B cell (primary cell): ENCODE results near the gene GULP1. TPM values are rescaled to one million over a fixed set of nuclear protein-coding genes. Genes with fewer than 3 reads are reported as not detected.

Source experiments
- ATAC-seq: fragments of 200-7000 bp; cut with Tn5 transposase; one replicate; pipeline ENCODE4 v1.10.0; 2021; ENCODE audit warnings: low read depth, mild to moderate bottlenecking, moderate number of reproducible peaks, moderate library complexity
- CTCF ChIA-PET: fragments of 350-600 bp; sonication (Branson Sonifier 250); formaldehyde crosslinking; loops from one replicate; lab custom pipeline; 2021; ENCODE audit warnings: antibody characterized with exemption, inconsistent platforms; lab: Charles Lee
- POLR2A ChIA-PET: fragments of 350-600 bp; sonication (Branson Sonifier 250); formaldehyde crosslinking; loops from one replicate; lab custom pipeline; 2021; ENCODE audit warnings: antibody characterized with exemption; lab: Charles Lee
- DNase-seq: peaks from one replicate; pipeline ENCODE4 v3.0.0; 2013
- H2AFZ ChIP-seq: 2 replicates; pipeline ENCODE4 v1.6.1; 2012; ENCODE audit warnings: mild to moderate bottlenecking, low read depth, low read length; ENCODE audit not compliant: insufficient read depth, poor library complexity, severe bottlenecking
- H3K27ac ChIP-seq, 2 donors: 1 replicate in 1 of 2; 2 replicates in 1 of 2; pipeline ENCODE4 v1.5.1; 2012 to 2013; ENCODE audit warnings: low read length in 2 of 2, mild to moderate bottlenecking in 2 of 2, moderate library complexity in 1 of 2
- H3K27me3 ChIP-seq, 4 experiments: fragments of 200-600 bp in 1 of 4; sonication (generic) in 1 of 4; replicated peaks in 1 of 4; 1 replicate in 2 of 4; 2 replicates in 2 of 4; pipeline versions ENCODE4 v1.6.1 to v1.7.0; 2013 to 2016; ENCODE audit warnings: low read length in 3 of 4, mild to moderate bottlenecking in 2 of 4, mixed read lengths in 1 of 4, moderate library complexity in 1 of 4; ENCODE audit not compliant: insufficient read depth in 4 of 4, control insufficient read depth in 3 of 4; ENCODE audit errors: control extremely low read depth in 1 of 4
- H3K36me3 ChIP-seq, 2 experiments: replicated peaks in 1 of 2; 1 replicate in 1 of 2; 2 replicates in 1 of 2; pipeline versions ENCODE4 v1.6.1 to v1.7.1; 2013; ENCODE audit warnings: low read length in 1 of 2; ENCODE audit not compliant: insufficient read depth in 2 of 2, control insufficient read depth in 1 of 2; ENCODE audit errors: control extremely low read depth in 1 of 2, extremely low read depth in 1 of 2
- H3K4me1 ChIP-seq, 2 donors: fragments of 200-600 bp in 1 of 2; sonication (generic) in 1 of 2; 1 replicate in 1 of 2; 2 replicates in 1 of 2; pipeline versions ENCODE4 v1.5.1 to v1.6.1; 2013 to 2017; ENCODE audit warnings: low read length in 2 of 2; ENCODE audit not compliant: control insufficient read depth in 2 of 2, insufficient read depth in 2 of 2
- H3K4me2 ChIP-seq: replicated peaks from 2 replicates; pipeline ENCODE3; 2012; ENCODE audit warnings: mild to moderate bottlenecking, low read depth, low read length; ENCODE audit not compliant: poor library complexity, severe bottlenecking
- H3K4me3 ChIP-seq, 5 experiments: fragments of 200-600 bp in 1 of 5; sonication (generic) in 1 of 5; 1 replicate in 3 of 5; 2 replicates in 2 of 5; pipeline versions ENCODE4 v1.5.1 to v1.7.0; 2011 to 2016; ENCODE audit warnings: low read length in 4 of 5, mild to moderate bottlenecking in 4 of 5, low read depth in 2 of 5, control low read depth in 1 of 5, moderate library complexity in 1 of 5; ENCODE audit not compliant: insufficient read depth in 1 of 5; ENCODE audit errors: control extremely low read depth in 1 of 5, extremely low read depth in 1 of 5
- H3K79me2 ChIP-seq: fragments of 200-600 bp; sonication (generic); one replicate; pipeline ENCODE4 v1.6.0; 2016; ENCODE audit warnings: low read length; ENCODE audit not compliant: control insufficient read depth, insufficient read depth
- H3K9ac ChIP-seq: fragments of 200-600 bp; sonication (generic); 2 replicates; pipeline ENCODE4 v1.6.1; 2017; ENCODE audit warnings: mild to moderate bottlenecking, low read length, moderate library complexity
- H3K9me3 ChIP-seq, 3 donors: one replicate each; pipeline versions ENCODE4 v1.6.1 to v1.7.1; 2013; ENCODE audit warnings: low read length in 2 of 3; ENCODE audit not compliant: control insufficient read depth in 2 of 3, insufficient read depth in 1 of 3; ENCODE audit errors: control extremely low read depth in 1 of 3
- H4K20me1 ChIP-seq: 2 replicates; pipeline ENCODE4 v1.6.0; 2012; ENCODE audit warnings: mild to moderate bottlenecking, low read length; ENCODE audit not compliant: insufficient read depth, control insufficient read depth, poor library complexity, severe bottlenecking
- H3K27ac Mint-ChIP-seq: one replicate; pipeline ENCODE4 v1.8.0; 2021; ENCODE audit warnings: mixed read lengths
- H3K27me3 Mint-ChIP-seq: one replicate; pipeline ENCODE4 v1.8.0; 2021; ENCODE audit warnings: mixed read lengths
- H3K4me1 Mint-ChIP-seq: one replicate; pipeline ENCODE4 v1.8.0; 2021; ENCODE audit warnings: mixed read lengths
- H3K4me3 Mint-ChIP-seq: one replicate; pipeline ENCODE4 v1.8.0; 2021; ENCODE audit warnings: mixed read lengths
- H3K9me3 Mint-ChIP-seq: one replicate; pipeline ENCODE4 v1.8.0; 2022; ENCODE audit warnings: mixed read lengths; ENCODE audit not compliant: insufficient read depth
- EZH2 ChIP-seq: IDR thresholded peaks from 2 replicates; pipeline ENCODE4 v1.6.1; 2012; ENCODE audit warnings: borderline replicate concordance, low read depth, mild to moderate bottlenecking, moderate library complexity, low read length; ENCODE audit not compliant: insufficient read depth, poor library complexity, severe bottlenecking
- WGBS: methylation state at CpG from one replicate; pipeline ENCODE4 v1.1.5; 2013; ENCODE audit warnings: missing lambda C conversion rate; ENCODE audit not compliant: insufficient coverage; 5-methylcytosine and 5-hydroxymethylcytosine counted together
- intact Hi-C: fragments of 100-400 bp; cut with micrococcal nuclease; formaldehyde crosslinking; loops from one replicate; pipeline ENCODE4 v1.10.0; 2022
- polyA plus RNA-seq: library from polyadenylated mRNA; depleted of rRNA; stranded (reverse); fragments of >200 nt; gene quantifications from 2 replicates; pipeline ENCODE4 v1.2.3, GENCODE V29; 2012
- total RNA-seq, 2 donors: library from RNA; stranded (reverse); fragments of 120-200 nt in 1 of 2; gene quantifications; 1 replicate in 1 of 2; 2 replicates in 1 of 2; pipeline versions ENCODE4 v1.2.3 to v1.2.4, GENCODE V29; 2013 to 2022
- TF ChIP-seq, protein P1 (sequence below): fragments of 200-600 bp; IDR thresholded peaks from one replicate; pipeline ENCODE4 v1.8.0; 2022; ENCODE audit warnings: antibody characterized with exemption, mild to moderate bottlenecking

The GULP1 gene
- total and polyA plus RNA-seq, 2 donors (not counting 1 experiment from before 2014, with no cell fraction given), result not detected

DNA sequence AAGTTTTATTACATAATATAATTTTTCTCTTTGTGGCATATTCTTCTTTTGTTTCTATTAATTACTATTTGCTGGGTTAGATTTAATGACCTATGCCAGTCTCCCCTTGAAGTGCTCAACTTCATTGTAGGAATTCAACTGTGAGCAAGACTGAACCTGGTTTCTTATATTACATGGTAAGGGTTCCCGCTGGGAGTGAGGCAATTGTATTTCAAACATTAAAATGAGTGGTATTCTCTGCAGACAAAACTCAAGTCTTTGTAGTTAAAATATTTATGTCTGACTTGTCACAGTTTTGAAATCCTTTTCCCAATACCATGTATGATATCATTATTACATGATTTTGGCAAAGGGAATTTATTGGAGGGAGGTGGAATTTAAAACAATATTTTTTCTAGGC, 278.7 kb downstream of the GULP1 start:
- no peaks in the 10 kb centered on the region for H3K27me3 ChIP-seq
- no peaks in the 10 kb centered on the region for H4K20me1 ChIP-seq
- H3K4me2 ChIP-seq, result no peak overlapping the region
- TF ChIP-seq, protein P1, sequence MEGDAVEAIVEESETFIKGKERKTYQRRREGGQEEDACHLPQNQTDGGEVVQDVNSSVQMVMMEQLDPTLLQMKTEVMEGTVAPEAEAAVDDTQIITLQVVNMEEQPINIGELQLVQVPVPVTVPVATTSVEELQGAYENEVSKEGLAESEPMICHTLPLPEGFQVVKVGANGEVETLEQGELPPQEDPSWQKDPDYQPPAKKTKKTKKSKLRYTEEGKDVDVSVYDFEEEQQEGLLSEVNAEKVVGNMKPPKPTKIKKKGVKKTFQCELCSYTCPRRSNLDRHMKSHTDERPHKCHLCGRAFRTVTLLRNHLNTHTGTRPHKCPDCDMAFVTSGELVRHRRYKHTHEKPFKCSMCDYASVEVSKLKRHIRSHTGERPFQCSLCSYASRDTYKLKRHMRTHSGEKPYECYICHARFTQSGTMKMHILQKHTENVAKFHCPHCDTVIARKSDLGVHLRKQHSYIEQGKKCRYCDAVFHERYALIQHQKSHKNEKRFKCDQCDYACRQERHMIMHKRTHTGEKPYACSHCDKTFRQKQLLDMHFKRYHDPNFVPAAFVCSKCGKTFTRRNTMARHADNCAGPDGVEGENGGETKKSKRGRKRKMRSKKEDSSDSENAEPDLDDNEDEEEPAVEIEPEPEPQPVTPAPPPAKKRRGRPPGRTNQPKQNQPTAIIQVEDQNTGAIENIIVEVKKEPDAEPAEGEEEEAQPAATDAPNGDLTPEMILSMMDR, result no peak
- no peak for TF ChIP-seq EZH2
- no peaks in the 10 kb centered on the region for H3K36me3 ChIP-seq
- H3K4me1 ChIP-seq, result no peaks in the 10 kb centered on the region
- ChIA-PET CTCF (no interaction called here), POLR2A (no interaction called here)
- intact Hi-C loops, result no loop called here
- Mint-ChIP-seq H3K27me3 (no peaks in the 10 kb centered on the region), H3K4me3 (no peak overlapping the region), H3K4me1 (no peaks in the 10 kb centered on the region), H3K9me3 (no peaks in the 10 kb centered on the region), H3K27ac (no peak overlapping the region)
- H3K27ac ChIP-seq, result no peak overlapping the region
- no peaks in the 10 kb centered on the region for H3K9me3 ChIP-seq
- H3K79me2 ChIP-seq, result no peaks in the 10 kb centered on the region
- DNase-seq, result no peak
- H3K4me3 ChIP-seq, result no peak overlapping the region
- no CpG with 5 or more reads among the region's 1 CpG for WGBS
- no peak for ATAC-seq
- H3K9ac ChIP-seq, result no peak overlapping the region
- no peak overlapping the region for H2AFZ ChIP-seq

- Histone ChIP-seq H3K4me2 (no peak overlapping the region), H2AFZ (no peak overlapping the region), H3K4me3 (no peak overlapping the region), H3K27ac (no peak overlapping the region), H3K9ac (no peak overlapping the region), H3K79me2 (no peaks in the 10 kb centered on the region), H3K36me3 (no peaks in the 10 kb centered on the region), H3K27me3 (no peaks in the 10 kb centered on the region), H4K20me1 (no peaks in the 10 kb centered on the region), H3K9me3 (no peaks in the 10 kb centered on the region), H3K4me1 (no peaks in the 10 kb centered on the region)
- H3K9me3 Mint-ChIP-seq, result no peaks in the 10 kb centered on the region
- no peak overlapping the region for H3K27ac Mint-ChIP-seq
- POLR2A ChIA-PET, result no interaction called here
- no peaks in the 10 kb centered on the region for H3K27me3 Mint-ChIP-seq
- WGBS, result no CpG with 5 or more reads among the region's 3 CpGs
- no peaks in the 10 kb centered on the region for H3K4me1 Mint-ChIP-seq
- TF ChIP-seq, protein P1, result no peak
- TF ChIP-seq EZH2, result no peak
- intact Hi-C loops, result no loop called here
- no peak overlapping the region for H3K4me3 Mint-ChIP-seq
- DNase-seq (no peak), ATAC-seq (no peak)
- CTCF ChIA-PET, result no interaction called here
Measured at GRCh38 chr2:188571543-188572303, 280.0 kb downstream of the GULP1 start.
